Left kidney (tissue), 2 donors: ENCODE measurements around the gene MAN2A1. TPM values are rescaled to one million over a fixed set of nuclear protein-coding genes. Genes with fewer than 3 reads are reported as not detected.
"Not testable (repeated sequence)": the region's sequence is repeated elsewhere in the genome, so short reads cannot be mapped to it uniquely, and the experiment has no call there.

ENCODE experiments used
- DNase-seq: peaks from one replicate; pipeline ENCODE4 v3.0.0-alpha.2; 2013
- polyA plus RNA-seq: library from polyadenylated mRNA; unstranded; fragments of 120-200 nt; gene quantifications from one replicate; pipeline ENCODE4 v1.2.1, GENCODE V29; 2013; ENCODE audit not compliant: insufficient read length

Gene MAN2A1
- polyA plus RNA-seq, 1 donor, result 86.1 TPM

DNA sequence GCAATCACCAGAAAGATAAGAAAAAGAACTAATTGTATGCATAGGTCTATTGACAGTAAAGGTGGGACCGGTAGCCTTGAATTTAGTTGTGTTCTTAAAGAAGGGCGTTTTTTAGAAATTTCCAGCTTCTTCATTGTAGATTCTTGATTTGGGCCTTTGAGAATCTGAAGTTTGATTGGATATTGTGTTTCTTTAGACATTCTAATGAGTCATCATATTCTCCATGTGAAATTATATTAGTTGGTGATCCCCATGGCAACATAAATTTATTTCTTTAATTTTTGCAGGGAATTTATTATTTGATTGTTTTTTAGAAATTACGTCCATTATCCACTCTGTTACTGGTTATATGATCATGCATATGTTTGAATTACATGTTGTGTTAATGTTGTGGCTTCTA is 63.6 kb downstream of the MAN2A1 start:
- DNase-seq, result no peak

GRCh38 chr5:109754319-109754718 is 64.6 kb downstream of the MAN2A1 start:
- DNase-seq, result no peak

- no peak for DNase-seq
These were observed 66.0 kb downstream of the MAN2A1 start for GRCh38 chr5:109755761-109756160.

- DNase-seq, result no peak
These were observed 66.9 kb downstream of the MAN2A1 start for GRCh38 chr5:109756543-109757185.

DNA sequence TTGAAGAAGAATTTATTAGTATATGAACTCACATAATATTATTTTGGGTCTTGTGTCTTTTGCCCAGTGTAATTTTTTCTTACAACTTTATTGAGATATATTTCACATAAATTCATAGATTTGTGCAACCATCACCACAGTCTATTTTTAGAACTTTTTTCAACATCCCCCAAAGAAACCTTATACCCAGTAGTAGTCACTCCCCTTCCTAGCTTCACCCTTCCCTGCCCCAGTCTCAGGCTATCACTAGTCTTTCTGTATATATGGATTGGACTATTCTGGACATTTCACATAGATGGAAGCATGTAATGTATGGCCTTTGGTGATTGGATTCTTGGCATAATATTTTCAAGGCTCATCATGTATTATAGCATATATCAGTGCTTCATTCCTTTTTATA is 67.8 kb downstream of the MAN2A1 start:
- DNase-seq, result no peak

GRCh38 chr5:109759306-109759705 is 69.6 kb downstream of the MAN2A1 start:
- no peak for DNase-seq

GRCh38 chr5:109760130-109760529 is 70.4 kb downstream of the MAN2A1 start:
- not testable (repeated sequence) for DNase-seq

DNA sequence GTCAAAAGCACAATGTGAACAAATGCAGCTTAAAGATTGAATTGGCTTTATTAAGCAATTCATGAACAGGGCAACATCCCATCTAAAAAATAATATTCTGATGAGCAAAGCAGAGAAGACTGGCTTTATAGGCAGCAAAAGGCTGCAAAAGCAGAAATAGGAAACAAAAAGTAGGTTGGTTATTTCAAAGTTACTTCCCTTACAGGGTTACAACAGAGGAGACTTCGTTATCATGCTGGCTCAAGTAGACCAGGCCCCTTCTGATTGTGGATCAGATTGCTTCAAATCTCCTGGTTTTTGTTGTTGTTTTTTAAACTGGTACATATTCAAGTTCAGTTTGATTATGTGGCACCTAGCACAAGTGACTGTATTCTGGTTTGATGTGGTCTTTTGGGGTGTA is 73.1 kb downstream of the MAN2A1 start:
- DNase-seq, result no peak

DNA sequence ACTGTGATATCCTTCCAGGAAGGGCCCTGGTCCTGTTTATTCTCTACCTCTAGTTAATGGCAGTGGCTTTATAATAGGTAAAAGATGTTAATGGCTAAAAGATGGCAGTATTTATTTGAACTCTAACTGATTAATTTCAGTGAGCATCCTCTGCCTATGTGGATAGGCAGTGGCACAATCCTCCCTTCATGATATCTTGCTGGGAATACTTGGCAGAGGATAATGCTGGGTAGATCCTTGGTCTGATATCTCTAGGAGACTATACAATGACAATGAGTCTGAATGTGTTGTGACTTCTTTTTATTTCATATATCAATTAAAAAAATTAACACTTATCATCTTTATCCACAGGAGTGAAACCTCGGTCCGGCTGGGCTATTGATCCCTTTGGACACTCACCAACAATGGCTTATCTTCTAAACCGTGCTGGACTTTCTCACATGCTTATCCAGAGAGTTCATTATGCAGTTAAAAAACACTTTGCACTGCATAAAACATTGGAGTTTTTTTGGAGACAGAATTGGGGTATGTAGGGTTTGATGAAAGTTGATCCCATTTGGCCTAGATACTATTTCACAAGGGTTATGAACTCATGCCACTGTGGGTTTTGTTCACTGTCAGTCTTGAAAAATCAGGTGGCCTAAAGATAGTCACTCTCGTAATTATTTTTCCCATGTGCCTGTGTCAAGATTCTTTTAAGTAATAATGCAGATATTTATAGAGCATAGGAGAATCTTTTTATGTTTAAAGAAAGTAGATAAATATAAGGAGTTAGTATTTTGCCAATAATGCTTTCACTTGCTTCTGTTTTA is 77.7 kb downstream of the MAN2A1 start:
- no peak for DNase-seq

- DNase-seq, result no peak
These were observed 78.3 kb downstream of the MAN2A1 start for GRCh38 chr5:109767997-109768396.

DNA sequence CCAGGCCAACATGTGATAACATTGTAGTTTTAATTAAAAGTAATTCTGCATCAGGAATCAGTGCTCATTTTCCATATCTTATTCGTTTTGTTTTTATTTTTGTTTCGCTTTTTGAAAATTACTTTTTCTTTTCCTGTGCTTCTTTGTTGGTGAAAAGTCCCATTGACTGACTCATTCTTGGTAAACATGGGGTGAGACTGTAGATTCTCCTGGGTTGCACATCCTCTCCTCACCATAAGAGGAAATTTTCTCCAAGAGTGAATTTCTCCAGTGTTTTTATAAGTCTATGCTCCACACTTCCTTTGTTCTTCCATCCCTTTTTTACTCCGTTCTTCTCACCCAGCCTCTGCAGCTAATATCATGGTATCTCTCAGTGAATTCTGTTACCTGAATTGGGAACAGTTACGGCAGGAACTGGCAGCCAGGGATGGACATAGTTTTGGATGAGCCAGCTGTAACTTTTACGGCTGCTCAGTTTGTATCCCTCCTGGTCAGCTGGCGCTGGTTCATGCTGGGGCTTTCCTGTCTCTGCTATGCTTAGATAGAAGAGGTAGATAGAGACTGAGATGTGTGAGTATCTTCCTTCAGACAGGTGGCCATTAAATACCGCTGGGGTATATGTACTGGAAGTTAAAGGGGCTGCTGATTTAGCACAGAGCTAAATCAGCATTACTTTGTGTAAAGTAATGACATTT is 80.0 kb downstream of the MAN2A1 start:
- DNase-seq, result no peak

DNA sequence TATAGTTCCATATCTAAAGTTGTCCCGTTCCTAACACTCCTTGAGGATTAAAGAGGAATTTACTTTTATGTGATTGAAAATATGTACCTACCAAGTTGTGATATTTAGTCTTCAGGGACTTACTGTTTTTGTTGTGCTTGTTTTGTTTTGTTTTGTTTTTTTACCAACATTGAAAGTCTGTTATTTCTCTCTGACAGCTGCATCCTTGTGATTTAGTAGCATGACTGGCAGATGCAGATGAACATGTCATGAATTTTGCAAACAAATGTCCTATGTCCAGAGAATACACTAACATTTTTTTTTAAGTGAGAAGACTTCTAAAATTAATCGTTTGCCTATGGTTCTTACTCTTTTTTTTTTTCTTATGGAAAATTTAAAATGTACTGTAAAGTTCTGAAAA is 85.4 kb downstream of the MAN2A1 start:
- no peak for DNase-seq

DNA sequence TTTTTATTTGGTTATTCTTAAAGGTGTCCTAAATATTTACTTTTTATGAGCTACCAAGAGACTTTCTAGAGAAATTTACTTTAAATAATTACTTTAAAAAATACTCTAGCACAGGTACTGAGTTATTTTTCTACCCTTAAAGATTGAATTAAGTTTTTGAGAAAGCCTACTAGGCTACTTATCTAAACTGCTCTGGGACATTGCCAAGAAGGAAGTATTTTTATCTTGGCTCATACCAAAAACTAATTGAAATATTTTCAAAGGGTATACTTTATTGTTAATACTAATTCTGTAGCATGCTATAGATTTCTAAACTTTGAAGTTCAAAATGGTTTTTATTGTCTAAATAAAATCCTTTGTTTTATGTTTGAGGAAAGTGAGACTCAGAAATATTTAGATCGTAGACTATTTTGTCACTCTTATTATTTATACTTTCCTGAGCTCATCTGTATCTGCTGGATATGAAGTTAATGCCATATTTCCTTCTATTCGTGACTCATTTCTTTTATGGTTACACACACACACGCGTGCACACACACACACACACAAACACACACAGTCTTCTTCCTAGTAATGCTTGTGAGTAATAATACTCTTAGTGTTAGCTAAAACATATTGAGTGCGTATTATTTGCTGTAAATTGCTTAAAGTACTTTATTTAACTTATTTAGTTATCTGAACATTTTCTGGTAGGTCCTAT is 89.5 kb downstream of the MAN2A1 start:
- DNase-seq, result no peak

GRCh38 chr5:109784687-109785086 is 95.0 kb downstream of the MAN2A1 start:
- DNase-seq, result no peak

DNA sequence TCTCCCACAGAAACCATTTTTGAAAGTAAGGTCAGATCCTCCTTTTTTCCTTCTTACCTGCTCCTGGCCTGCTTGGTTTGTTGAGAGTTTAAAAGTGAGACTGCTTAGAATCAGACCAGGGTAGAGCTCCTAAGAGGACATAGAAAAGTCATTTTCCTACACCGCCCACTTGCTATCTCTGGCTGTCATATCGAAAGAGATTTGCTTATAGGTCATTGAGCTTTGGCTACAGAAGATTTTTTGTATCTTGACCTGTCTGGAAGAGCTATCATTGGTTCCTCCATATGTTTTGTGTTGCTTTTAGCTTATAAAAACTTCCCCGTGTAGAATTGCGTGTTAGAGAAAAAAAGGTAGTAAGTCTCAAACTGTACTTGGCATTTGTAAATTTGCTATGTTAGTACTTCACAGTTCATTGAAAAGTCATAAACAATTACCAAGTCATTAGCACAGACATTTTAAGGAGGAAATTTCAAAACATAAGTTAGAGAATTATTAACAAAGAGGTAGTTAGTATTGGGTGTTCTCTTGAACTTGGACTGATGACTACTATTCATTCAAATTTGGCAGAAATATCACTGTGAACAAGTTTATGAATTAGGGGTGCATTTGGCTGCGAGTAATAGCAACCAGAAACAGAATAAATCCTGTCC is 96.6 kb downstream of the MAN2A1 start:
- no peak for DNase-seq

- DNase-seq, result no peak
These were observed 98.9 kb downstream of the MAN2A1 start for GRCh38 chr5:109788596-109788995.

- DNase-seq, result no peak
These were observed 102.9 kb downstream of the MAN2A1 start for GRCh38 chr5:109792613-109793012.

GRCh38 chr5:109803854-109804253 is 114.1 kb downstream of the MAN2A1 start:
- DNase-seq, result no peak

GRCh38 chr5:109805472-109805871 is 115.7 kb downstream of the MAN2A1 start:
- no peak for DNase-seq

DNA sequence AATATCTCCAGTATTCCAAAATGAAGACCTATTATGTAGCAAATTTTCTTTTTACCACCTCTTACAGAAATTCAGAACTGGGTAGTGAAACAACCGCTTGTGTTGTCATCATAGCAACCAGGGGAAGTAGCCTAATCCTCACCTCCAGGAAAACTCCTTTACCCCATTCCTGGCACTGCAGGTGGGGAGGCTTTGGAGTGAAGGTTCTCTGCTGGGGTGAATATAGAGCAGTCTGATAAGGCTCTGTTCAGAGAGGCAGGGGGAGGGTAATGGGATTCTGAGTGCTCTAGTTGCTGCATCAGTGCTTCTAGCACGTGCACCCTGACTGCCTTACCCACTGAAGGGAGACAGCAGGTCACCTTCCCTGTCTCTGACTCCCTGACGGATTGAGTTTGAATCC is 116.2 kb downstream of the MAN2A1 start:
- peak; percentile 40 for DNase-seq

GRCh38 chr5:109812698-109813097 is 123.0 kb downstream of the MAN2A1 start:
- DNase-seq, result no peak

DNA sequence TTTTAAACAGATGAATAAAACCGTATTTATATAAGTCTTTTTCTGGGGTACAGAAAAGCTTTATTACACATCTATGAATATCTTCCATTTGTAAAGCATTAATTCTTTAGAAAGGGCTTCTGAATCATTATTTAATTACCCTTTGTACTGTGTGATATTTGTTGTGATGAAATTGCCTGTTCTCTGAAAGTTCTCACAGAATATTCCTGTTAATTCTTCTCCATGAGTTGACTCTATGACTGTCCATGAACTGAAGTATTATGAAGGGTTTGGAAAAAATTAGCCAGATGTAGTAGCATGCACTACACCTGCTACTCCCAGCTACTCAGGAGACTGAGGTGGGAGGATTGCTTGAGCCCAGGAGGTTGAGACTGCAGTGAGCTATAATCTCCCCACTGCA is 127.0 kb downstream of the MAN2A1 start:
- DNase-seq, result no peak
